ENCODE results near the gene SORBS2.

SORBS2 gene

GRCh38 chr4:185666156-185666555, 145.8 kb downstream of the SORBS2 start:
- DNase-seq = no peak

GRCh38 chr4:185665655-185666054, 146.3 kb downstream of the SORBS2 start:
- no peak for DNase-seq

- DNase-seq = no peak
Observed at GRCh38 chr4:185664481-185664880, 147.5 kb downstream of the SORBS2 start.

DNA sequence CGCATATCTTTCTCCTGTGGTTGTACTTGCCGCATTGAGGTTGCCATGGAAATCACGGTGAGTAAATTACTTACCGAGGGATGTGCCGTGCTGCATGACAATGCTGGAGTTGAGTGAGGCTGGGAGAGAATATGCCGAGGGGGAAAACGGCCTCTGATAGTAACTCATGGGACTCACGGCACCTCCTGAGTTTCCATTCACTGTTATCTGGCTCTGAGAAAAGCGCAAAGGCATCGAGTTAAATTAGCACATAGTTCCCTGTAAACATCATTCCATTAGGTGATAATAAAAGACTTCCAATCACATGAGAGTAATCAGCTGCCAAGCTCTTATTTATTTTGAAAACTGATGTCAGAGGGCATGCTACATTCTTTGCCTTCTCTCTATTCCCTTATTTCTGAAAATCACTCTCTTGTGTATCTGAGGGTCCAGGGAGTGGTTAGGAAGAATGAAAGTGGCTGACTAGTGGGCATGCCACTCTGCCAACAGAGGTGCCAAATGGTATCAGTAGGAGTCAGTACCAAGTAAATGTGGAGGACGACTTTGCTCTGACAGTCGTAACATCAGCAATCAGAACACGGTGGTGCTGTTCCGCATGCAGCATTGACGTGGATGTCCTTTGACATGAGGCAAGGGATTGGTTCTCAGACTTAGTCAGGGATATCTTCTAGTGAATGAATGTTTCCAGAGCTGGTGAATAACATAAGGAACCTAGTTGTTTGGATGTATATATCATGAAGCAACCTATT, 149.8 kb downstream of the SORBS2 start:
- no peak for DNase-seq

DNA sequence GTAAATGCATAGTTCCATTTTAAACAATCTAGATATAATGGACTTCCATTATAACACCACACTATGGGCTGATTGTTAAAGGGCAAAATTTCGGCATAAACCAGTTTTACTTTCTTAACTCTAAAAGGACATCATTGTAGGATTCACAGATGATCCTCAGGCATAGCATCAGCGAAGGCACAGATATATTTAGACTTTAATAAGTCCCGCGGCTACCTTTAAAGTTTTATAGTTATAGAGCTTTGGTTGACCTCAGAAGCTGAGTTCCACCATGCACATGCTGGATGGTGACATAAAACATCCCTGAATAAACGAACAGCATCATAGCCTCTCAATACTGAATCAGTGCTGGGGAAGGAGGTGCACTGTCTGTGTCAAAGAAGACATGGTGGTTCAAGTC, 151.7 kb downstream of the SORBS2 start:
- DNase-seq = no peak

DNA sequence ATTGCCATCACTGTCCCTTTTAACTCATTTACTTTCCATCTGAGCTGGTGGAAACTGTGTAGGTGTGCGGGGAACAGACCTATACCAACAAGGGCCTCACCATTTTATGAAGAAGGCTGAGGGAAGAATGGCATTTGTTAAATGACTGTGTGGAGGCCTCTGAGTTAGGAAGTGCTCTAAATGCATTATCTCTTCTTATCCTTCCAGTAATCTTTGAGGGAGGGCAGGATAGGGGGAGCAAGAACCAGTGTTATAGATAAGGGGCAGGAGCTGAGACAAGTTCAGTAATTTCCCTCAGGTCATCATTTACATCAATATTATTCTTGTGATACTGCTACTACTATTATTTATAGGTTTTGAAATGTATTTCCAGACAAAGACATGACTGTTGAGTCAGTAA, 154.3 kb downstream of the SORBS2 start:
- no peak for DNase-seq

DNA sequence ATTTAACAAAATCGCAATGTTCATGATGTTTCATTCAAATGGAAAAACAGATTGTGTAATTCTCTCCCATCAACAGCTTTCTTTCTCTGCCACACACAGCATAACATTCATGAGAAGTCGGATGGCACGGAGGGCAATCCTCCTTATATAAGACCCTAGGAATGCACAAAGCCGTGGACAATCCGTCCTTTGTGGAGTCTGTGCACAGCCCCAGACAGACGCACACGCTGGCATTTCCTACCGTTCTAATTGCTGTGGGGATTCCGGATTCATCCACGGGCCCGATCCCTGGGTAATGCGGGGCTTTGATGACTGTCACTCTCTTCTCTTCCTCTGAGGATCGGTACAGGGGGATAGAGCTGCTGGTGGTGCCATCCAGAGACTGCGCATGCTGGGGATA, 154.8 kb downstream of the SORBS2 start:
- no peak for DNase-seq

DNA sequence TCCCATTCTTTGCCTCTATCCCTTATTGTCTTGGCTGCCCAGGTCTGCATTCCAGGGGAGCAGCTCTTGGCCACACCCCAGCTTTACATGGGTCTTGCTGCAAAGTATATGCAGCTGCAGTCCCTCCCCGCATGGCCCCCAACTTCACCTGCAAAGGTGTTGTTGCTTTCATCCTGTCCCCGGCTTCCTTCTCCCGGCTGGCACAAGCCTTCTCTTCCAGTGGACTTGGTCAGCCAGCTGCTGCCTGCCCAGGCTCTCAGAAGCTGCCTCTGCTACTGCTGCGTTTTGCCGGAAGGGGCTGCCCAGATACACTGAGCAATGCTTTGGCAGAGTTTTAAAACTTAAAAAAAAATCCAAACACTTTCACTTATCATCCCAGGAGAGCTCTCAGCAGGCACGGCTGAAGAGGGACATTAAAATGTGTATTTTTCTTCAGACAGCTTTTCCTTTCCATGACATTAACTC, 155.5 kb downstream of the SORBS2 start:
- no peak for DNase-seq

DNA sequence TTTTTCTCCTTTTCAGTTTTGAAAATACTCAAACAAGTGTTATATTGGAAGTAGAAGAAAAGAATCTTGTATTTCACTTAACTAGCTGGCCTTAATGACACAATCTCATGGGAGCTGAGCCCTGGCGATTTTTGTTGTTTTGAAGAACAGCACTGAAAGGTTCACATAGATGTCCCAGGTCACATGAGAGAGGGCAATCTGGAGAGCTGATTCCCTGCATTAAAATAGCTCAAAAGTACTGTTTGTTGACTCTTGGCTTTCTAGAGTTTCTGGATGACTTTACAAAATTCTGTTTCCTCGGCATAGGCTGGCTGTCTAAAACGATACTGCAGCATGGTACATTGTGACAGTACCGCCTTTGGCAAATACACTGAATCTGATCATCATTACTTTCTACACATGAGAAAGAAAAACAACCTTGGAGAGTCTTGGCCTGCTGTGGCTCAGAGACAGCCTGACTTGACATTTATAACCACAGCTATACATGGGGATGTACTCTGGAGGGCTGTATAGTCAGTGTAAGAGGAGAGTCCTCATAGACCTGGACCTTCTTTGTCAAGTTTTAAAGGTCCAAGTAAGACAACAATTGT, 156.9 kb downstream of the SORBS2 start:
- DNase-seq = no peak

DNA sequence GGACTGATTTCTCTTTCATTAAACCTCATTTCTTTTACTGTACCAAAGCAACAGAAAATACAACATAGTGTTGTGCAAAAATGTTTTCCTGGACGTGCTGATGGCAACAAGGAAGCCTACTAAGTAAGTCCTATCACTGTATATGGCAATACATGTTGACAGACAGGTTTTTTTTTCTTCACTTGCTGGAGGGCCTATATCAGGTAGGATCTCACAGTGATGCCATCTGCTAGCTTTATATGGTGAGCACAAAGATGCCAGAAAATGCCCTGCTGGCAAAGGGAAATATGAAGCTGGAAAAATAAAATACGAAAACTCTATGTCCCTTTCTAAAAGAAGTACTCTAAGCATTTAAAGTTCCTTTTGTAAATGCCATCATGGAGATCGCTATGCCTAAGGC, 157.7 kb downstream of the SORBS2 start:
- no peak for DNase-seq

DNA sequence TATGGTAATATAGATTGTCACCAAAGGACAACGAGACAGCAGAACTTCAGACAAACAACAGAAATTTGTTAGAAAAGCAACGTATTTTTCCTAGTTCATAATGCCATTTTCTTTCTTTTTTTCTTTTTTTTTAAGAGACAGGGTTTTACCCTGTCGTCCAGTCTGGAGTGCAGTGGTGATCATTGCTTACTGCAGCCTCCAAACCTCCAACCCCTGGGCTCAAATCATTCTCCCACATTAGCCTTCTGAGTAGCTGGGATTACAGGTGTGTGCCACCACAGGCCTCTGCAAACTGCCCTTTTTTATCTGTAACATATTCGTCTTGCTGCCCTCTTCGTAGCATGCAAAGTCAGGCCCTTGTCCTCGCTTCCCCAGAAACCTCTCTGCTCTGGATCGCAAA, 160.1 kb downstream of the SORBS2 start:
- no peak for DNase-seq

- DNase-seq = no peak
Observed at GRCh38 chr4:185651137-185651677, 160.8 kb downstream of the SORBS2 start.

GRCh38 chr4:185648631-185649030, 163.4 kb downstream of the SORBS2 start:
- DNase-seq = no peak

- DNase-seq = no peak
Observed at GRCh38 chr4:185645403-185645802, 166.6 kb downstream of the SORBS2 start.

DNA sequence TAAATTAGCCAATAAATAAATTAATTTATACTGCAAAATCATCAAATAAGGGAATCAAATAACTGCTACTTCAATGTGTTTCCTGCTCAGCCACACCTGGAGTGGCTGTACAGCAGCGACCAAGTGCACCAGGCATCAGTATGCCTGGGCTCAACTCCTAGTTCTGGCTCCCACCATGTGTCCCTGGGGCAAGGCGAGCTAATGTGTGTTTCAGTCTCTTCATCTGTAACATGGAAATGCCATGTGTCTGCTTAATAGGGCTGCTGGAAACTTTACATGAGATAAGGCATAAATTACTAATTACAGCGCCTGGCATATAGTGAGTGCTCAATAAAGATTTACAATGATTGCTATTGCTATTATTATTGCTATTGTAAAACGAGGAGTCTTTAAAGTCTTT, 167.6 kb downstream of the SORBS2 start:
- no peak for DNase-seq

DNA sequence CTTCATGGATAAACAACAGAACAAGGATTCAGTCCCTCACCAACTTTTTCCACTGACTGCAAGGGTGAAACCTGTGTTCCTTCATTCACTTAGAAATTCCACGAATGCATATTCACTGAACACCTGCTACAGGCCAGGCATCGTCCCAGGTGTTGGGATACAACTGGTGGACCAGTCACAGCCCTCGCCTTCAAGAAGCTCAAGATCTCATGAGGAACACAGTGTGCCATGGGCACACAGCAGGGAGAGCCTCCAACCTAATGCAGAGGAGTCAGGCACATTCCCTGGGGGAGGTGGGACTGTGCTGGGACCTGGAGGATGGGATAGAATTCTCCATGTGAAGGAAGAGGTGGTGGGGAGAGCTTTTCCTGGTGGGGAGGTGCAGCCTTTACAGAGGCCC, 169.1 kb downstream of the SORBS2 start:
- DNase-seq = no peak

- no peak for DNase-seq
Observed at GRCh38 chr4:185640811-185641675, 171.0 kb downstream of the SORBS2 start.

DNA sequence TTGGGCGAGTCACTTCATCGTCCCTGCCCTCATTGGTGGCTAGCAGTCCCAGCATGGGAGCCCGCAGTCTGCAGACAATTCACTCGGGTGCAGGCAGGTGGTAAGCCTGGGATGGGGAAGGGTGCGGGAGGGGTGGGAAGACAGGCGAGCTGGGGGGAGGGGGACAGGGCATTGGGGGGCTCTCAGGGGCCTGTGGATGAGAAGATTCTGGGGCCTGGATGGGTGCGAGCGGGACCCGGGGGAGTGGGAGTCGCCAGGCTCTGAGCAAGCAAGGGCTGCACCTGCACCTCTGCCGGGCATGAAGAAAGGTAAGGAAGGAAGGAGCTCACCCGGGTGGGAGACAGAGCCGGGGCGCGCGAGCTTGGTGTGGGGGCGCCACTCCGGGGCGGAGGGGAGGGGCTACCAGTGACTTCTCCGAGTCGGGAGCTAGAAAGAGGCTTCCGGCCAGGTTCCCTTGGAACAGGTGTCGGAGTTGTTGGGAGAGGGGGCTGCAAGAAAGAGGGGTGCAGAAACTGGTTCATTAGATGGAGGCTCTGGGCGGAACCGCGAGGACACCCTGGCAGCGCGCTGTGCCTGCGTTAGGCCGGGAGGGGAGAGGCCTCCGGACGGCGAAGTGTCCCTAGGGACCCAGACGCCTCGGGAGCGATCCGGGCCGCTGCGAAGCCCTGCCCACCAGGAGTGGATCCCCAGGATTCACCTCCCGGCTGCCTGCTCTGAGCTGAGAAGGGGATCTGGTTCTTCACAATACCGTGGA, 173.3 kb downstream of the SORBS2 start:
- no peak for DNase-seq

GRCh38 chr4:185638093-185638492, 173.9 kb downstream of the SORBS2 start:
- no peak for DNase-seq

GRCh38 chr4:185637163-185637875, 174.7 kb downstream of the SORBS2 start:
- DNase-seq = no peak

DNA sequence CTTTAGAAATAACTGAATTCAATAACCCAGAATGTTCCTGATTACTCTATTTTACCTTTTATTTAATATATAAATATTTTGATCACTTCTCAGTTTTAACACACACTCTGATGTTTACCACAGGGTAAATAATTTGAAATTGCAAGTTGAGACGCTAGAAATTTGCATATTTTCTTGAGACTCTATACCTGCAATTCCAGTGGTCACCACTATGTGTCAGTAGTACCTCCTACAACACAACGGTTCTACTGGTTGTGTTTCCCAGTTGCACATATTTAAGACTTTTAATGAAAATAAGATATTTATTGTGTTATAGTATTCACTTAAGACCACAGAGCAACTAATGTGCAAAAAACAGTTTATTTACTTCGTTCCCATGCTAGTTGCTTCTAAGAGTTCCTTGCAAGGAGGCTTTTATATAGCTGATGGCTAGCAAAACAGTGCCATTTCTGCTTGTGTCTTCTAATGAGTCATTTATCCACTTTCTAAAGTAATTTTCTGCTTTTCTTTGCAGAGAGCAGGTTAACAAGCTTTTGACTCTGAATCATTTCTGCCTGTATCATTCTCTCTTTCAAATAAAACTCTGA, 177.8 kb downstream of the SORBS2 start:
- DNase-seq = no peak

- DNase-seq = no peak
Observed at GRCh38 chr4:185626798-185627197, 185.2 kb downstream of the SORBS2 start.
